Smooth muscle cell of the umbilical artery (primary cell): ENCODE data around the gene BBS10. TPM values are rescaled to one million over a fixed set of nuclear protein-coding genes. Genes with fewer than 3 reads are reported as not detected.

Experiments used
- total RNA-seq: library from RNA; depleted of rRNA; stranded (reverse); fragments of >200 nt; gene quantifications from 2 replicates; pipeline ENCODE4 v1.2.3, GENCODE V29; 2014

Gene BBS10
- 12.8 and 16.6 TPM in 2 replicates for total RNA-seq

GRCh38 chr12:76348079-76348901 lies at the start of gene BBS10:
Gene BBS10 (minus strand): TSS chr12:76348415. CDS start chr12:76348358, 57 bp downstream.

Other genes with a start within 250 kb of the BBS10 start
- gene OSBPL8, start 211.4 kb upstream of the BBS10 start, total RNA-seq: 97.7 and 111 TPM in 2 replicates